GM21576 (cell line): ENCODE measurements around the gene BCAM.

Source experiments
- ATAC-seq: cut with Tn5 transposase; IDR thresholded peaks from one replicate; pipeline ENCODE4 v1.9.1; 2021; ENCODE audit warnings: mild to moderate bottlenecking, moderate library complexity; ENCODE audit not compliant: unreplicated experiment

The BCAM gene

GRCh38 chr19:44788971-44789370, 19.9 kb upstream of the BCAM start:
- no peak for ATAC-seq

- no peak for ATAC-seq
Observed at GRCh38 chr19:44789943-44790483, 18.9 kb upstream of the BCAM start.

GRCh38 chr19:44792281-44792680, 16.6 kb upstream of the BCAM start:
- ATAC-seq: no peak

- ATAC-seq: no peak
Observed at GRCh38 chr19:44794610-44795009, 14.3 kb upstream of the BCAM start.

- ATAC-seq: no peak
Observed at GRCh38 chr19:44795398-44795987, 13.4 kb upstream of the BCAM start.

GRCh38 chr19:44796701-44797115, 12.2 kb upstream of the BCAM start:
- no peak for ATAC-seq

- no peak for ATAC-seq
Observed at GRCh38 chr19:44799627-44800346, 9.1 kb upstream of the BCAM start.

- ATAC-seq: no peak
Observed at GRCh38 chr19:44800461-44800860, 8.4 kb upstream of the BCAM start.

- no peak for ATAC-seq
Observed at GRCh38 chr19:44803442-44804428, 5.2 kb upstream of the BCAM start.

- no peak for ATAC-seq
Observed at GRCh38 chr19:44806291-44806690, 2.6 kb upstream of the BCAM start.

GRCh38 chr19:44807162-44807561, 1.7 kb upstream of the BCAM start:
- ATAC-seq: no peak

- no peak for ATAC-seq
Observed at GRCh38 chr19:44807652-44808462, 1.0 kb upstream of the BCAM start.

- ATAC-seq: no peak
Observed at GRCh38 chr19:44809577-44810233, 802 bp downstream of the BCAM start.

- ATAC-seq: no peak
Observed at GRCh38 chr19:44810234-44811121, 1.6 kb downstream of the BCAM start.

GRCh38 chr19:44811122-44811419, 2.2 kb downstream of the BCAM start:
- no peak for ATAC-seq

GRCh38 chr19:44812142-44812718, 3.3 kb downstream of the BCAM start:
- ATAC-seq: no peak

- ATAC-seq: no peak
Observed at GRCh38 chr19:44813070-44813840, 4.4 kb downstream of the BCAM start.

GRCh38 chr19:44813841-44814470, 5.1 kb downstream of the BCAM start:
- no peak for ATAC-seq
